Stomach (tissue), 9 donors: ENCODE data around the gene TRIM41. TPM values are rescaled to one million over a fixed set of nuclear protein-coding genes. Genes with fewer than 3 reads are reported as not detected.
A peak's percentile ranks its signal among the peaks of the same experiment; 100 is the strongest.

ENCODE experiments used
- DNase-seq, 2 donors: peaks; one replicate each; pipeline versions ENCODE4 v3.0.0 to v3.0.0-alpha.2; 2013 to 2019
- H3K27ac ChIP-seq, 5 donors: fragments of 200-600 bp in 4 of 5; sonication (generic) in 4 of 5; one replicate each; pipeline ENCODE4 v1.5.1; 2013 to 2019; ENCODE audit warnings: mild to moderate bottlenecking in 1 of 5, moderate library complexity in 1 of 5
- H3K27me3 ChIP-seq, 3 donors: fragments of 200-600 bp; sonication (generic); one replicate each; pipeline ENCODE4 v1.5.1; 2017 to 2019; ENCODE audit warnings: mixed run types in 1 of 3
- H3K36me3 ChIP-seq, 4 donors: fragments of 200-600 bp; sonication (generic); 1 replicate in 3 of 4; 2 replicates in 1 of 4; pipeline ENCODE4 v1.5.1; 2016 to 2019
- H3K4me1 ChIP-seq, 4 donors: fragments of 200-600 bp; sonication (generic); one replicate each; pipeline ENCODE4 v1.5.1; 2016 to 2019
- H3K4me3 ChIP-seq, 4 donors: fragments of 200-600 bp; sonication (generic) in 3 of 4; one replicate each; pipeline ENCODE4 v1.5.1; 2016 to 2019; ENCODE audit warnings: mild to moderate bottlenecking in 1 of 4
- H3K9me3 ChIP-seq, 4 donors: fragments of 200-600 bp; sonication (generic); one replicate each; pipeline ENCODE4 v1.5.1; 2016 to 2019
- EP300 ChIP-seq: sonication (generic); formaldehyde crosslinking; IDR thresholded peaks from one replicate; pipeline ENCODE4 v1.6.1; 2017; ENCODE audit warnings: antibody characterized with exemption
- POLR2A ChIP-seq, 4 donors: fragments of 450-650 bp; IDR thresholded peaks; one replicate each; pipeline ENCODE4 v1.6.1; 2016; ENCODE audit warnings: antibody characterized with exemption in 4 of 4, control low read depth in 2 of 4, mild to moderate bottlenecking in 1 of 4, moderate library complexity in 1 of 4
- POLR2AphosphoS5 ChIP-seq, 3 donors: sonication (generic); formaldehyde crosslinking; IDR thresholded peaks; one replicate each; pipeline ENCODE4 v1.6.1; 2016; ENCODE audit warnings: antibody characterized with exemption in 3 of 3
- WGBS, 5 donors: extraction: QIAGEN DNeasy Blood & Tissue Kit in 3 of 5; methylation state at CpG; one replicate each; pipeline versions ENCODE4 v1.1.5 to v1.1.7; 2013 to 2018; 5-methylcytosine and 5-hydroxymethylcytosine counted together
- intact Hi-C: fragments of 100-400 bp; cut with DNase I; formaldehyde crosslinking; loops from one replicate; pipeline ENCODE4 v1.15.1; 2023; ENCODE audit warnings: low total_unique reads
- polyA plus RNA-seq, 3 donors: library from polyadenylated mRNA; stranded (reverse); fragments of 200-250 nt; gene quantifications; one replicate each; pipeline ENCODE4 v1.2.3, GENCODE V29; 2013
- total RNA-seq, 5 donors: library from RNA; depleted of rRNA; stranded (reverse); fragments of >200 nt; gene quantifications; one replicate each; pipeline versions ENCODE4 v1.1.0 to v1.2.3, GENCODE V29; 2014 to 2016
- TF ChIP-seq, protein P1 (sequence below), 7 experiments: fragments of 450-650 bp in 4 of 7; fragments of 200-600 bp in 3 of 7; sonication (generic) in 3 of 7; IDR thresholded peaks; one replicate each; pipeline ENCODE4 v1.5.1; 2016 to 2019; ENCODE audit warnings: antibody characterized with exemption in 7 of 7, control low read depth in 2 of 7, mild to moderate bottlenecking in 1 of 7
- donor health status: healthy with polysubstance abuse.
- donor health status: Bipolar disorder and iron deficiency.
- donor health status: healthy.

Gene TRIM41
- total and polyA plus RNA-seq, 8 donors, result 2.3 to 70.4 (median 16.0) TPM

DNA sequence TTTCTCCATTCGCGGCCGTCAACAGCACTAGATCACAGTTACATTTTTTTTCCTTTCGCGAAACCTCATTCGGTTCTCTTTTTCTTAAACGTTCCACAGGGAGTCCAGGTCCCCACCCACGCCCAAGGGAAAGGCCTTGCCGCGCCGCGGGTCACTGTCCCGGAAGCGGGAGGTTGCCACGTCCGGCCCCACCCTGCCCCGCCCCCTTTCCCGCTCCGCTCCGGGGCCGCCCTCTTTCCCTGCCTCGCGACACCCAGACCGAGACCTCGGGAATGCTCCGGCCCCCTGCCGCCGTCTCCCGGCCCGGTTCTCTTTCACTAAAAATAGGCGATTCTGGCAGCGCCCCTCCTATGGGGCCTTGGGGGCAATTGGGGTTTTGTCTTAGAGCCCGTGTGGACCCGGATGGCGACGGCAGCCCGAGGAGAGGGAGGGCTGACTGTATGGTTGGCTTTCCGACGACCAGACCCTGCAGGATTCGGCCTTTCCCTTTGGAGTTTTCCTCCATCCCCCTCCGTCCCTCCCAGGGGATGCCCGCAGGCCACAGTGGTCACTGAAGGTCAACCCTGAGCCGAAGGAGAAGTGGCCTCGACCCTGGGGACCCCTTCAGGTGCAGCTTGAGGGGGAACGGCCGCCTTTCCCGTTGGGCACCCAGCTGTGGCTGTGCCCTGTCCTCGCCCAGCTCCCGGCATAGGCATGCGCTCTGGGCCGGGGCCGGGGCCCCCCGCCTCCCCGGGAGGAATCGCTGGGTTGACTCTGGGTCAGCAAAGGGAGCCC, 23.4 kb downstream of the TRIM41 start:
- Histone ChIP-seq H3K27me3 (no peaks in the 10 kb centered on the region), H3K36me3 (peaks cover 10 to 21% (median 16%) of the 10 kb centered on the region in 4 donors), H3K4me1 (peaks cover 53 to 74% (median 70%) of the 10 kb centered on the region in 4 donors), H3K4me3 (peak overlapping the region; percentile 69 to 79 (median 75)), H3K9me3 (no peaks in the 10 kb centered on the region), H3K27ac (peak overlapping the region; percentile 96 to 99 (median 97))
- intact Hi-C loops, result no loop called here
- WGBS, 5 donors, result 0 to 1% (median 0%) methylated on average over 53 to 55 of the region's 55 CpGs
- DNase-seq, result peak; percentile 91 to 97
- TF ChIP-seq, protein P1, sequence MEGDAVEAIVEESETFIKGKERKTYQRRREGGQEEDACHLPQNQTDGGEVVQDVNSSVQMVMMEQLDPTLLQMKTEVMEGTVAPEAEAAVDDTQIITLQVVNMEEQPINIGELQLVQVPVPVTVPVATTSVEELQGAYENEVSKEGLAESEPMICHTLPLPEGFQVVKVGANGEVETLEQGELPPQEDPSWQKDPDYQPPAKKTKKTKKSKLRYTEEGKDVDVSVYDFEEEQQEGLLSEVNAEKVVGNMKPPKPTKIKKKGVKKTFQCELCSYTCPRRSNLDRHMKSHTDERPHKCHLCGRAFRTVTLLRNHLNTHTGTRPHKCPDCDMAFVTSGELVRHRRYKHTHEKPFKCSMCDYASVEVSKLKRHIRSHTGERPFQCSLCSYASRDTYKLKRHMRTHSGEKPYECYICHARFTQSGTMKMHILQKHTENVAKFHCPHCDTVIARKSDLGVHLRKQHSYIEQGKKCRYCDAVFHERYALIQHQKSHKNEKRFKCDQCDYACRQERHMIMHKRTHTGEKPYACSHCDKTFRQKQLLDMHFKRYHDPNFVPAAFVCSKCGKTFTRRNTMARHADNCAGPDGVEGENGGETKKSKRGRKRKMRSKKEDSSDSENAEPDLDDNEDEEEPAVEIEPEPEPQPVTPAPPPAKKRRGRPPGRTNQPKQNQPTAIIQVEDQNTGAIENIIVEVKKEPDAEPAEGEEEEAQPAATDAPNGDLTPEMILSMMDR (IDR thresholded peaks at IDR 0.05), result no peak
- TF ChIP-seq POLR2A (IDR thresholded peaks at IDR 0.05) (peak in 1 of 4 donors; percentile 9), EP300 (no peak), POLR2AphosphoS5 (IDR thresholded peaks at IDR 0.05) (peak; percentile 50 to 94 (median 91))

DNA sequence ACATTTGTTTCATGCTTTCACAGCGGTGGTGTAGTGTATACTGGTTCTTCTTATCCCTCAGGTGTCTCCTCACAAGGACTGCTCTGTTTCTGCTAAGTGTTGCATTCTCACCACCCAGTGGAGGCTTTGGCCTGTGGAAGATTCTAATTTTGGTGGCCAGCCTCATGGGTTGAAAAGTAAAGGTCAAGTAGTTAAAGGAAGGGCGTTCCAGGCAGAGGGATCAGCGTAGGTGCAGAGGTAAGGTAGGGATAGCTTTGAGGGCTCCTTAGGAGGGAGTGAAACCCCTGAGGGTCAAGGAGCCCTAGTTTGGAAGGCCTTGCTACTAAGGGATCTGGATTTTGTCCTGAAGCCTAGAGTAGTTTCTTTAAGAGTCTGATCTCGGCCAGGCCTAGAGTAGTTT, 25.2 kb downstream of the TRIM41 start:
- Histone ChIP-seq H3K4me1 (peaks cover 52 to 76% (median 74%) of the 10 kb centered on the region in 4 donors), H3K36me3 (peaks cover 0 to 30% (median 18%) of the 10 kb centered on the region in 4 donors), H3K27me3 (no peaks in the 10 kb centered on the region), H3K4me3 (peak overlapping the region; percentile 69 to 79 (median 75)), H3K9me3 (no peaks in the 10 kb centered on the region), H3K27ac (peak overlapping the region; percentile 49 to 98 (median 96))
- intact Hi-C loops, result no loop called here
- no peak for DNase-seq
- 36 to 65% (median 43%) methylated on average over 4 of the region's 4 CpGs for WGBS, 5 donors
- TF ChIP-seq, protein P1 (IDR thresholded peaks at IDR 0.05), result no peak
- TF ChIP-seq POLR2AphosphoS5 (IDR thresholded peaks at IDR 0.05) (no peak), POLR2A (IDR thresholded peaks at IDR 0.05) (no peak), EP300 (no peak)

DNA sequence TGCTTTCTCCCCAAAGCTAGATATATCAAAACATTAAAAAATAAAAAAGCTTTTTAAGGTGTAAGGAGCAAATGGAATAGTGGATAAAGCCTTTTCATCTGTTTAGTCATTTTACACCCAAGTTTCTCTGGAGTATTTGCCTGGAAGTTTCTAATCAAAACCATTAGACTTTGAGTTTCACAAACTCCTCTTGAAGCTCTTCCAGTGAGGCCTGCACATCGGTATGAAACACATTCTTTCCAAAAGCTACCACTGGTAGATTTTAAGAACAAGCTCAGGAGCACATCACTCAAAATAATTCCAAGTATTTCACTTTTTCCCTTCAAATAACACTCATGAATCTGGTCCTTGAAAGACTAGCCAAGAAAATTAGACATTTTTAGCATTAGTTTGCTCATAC, 32.2 kb downstream of the TRIM41 start:
- Histone ChIP-seq H3K4me3 (no peak overlapping the region), H3K36me3 (peaks cover 0 to 63% (median 48%) of the 10 kb centered on the region in 4 donors), H3K27ac (peak overlapping the region in 1 of 5 donors; percentile 0), H3K9me3 (no peaks in the 10 kb centered on the region), H3K4me1 (peaks cover 74 to 100% (median 88%) of the 10 kb centered on the region in 4 donors), H3K27me3 (no peaks in the 10 kb centered on the region)
- TF ChIP-seq, protein P1 (IDR thresholded peaks at IDR 0.05), result no peak
- no peak for TF ChIP-seq EP300
- TF ChIP-seq POLR2AphosphoS5 (IDR thresholded peaks at IDR 0.05), result no peak
- no peak for TF ChIP-seq POLR2A (IDR thresholded peaks at IDR 0.05)
- DNase-seq, result no peak
- WGBS, 5 donors, result 25 to 69% (median 59%) methylated on average over 1 of the region's 1 CpG
- intact Hi-C loops, result no loop called here

DNA sequence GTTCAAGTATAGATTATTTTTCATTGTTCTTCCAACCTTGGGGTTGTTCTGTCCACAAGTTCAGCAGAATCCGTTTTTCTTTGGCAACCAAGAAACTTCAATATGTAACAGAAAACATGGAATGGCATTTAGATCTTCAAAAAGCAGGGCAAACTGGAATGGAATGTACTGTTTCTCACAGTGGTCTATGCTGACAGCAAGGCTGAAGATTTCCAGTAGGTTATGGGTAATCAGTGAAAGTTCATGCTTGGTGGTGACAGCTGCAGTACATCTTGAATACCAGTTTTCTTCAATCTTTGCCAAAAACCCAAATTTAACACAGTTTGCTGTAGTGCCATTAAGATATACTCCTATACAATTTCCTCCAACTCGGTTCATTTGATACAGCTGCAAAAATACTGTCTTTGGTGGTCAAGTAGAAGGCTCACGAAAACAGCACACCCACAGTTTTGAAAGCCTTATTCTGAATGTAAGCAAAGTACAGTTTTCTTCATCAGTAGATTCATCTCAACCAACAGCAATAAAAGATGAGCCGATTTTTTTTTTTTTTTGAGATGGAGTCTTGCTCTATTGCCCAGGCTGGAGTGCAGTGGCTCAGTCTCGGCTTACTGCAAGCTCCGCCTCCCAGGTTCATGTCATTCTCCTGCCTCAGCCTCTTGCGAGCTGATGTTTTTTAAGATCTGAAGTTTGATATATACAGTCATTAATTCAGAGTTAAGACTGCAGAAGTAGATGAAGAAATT, 32.9 kb downstream of the TRIM41 start:
- Histone ChIP-seq H3K4me3 (no peak overlapping the region), H3K36me3 (peaks cover 0 to 55% (median 47%) of the 10 kb centered on the region in 4 donors), H3K4me1 (peaks cover 70 to 95% (median 84%) of the 10 kb centered on the region in 4 donors), H3K9me3 (no peaks in the 10 kb centered on the region), H3K27me3 (no peaks in the 10 kb centered on the region), H3K27ac (no peak overlapping the region)
- no peak for DNase-seq
- intact Hi-C loops, result no loop called here
- TF ChIP-seq, protein P1 (IDR thresholded peaks at IDR 0.05), result no peak
- TF ChIP-seq POLR2AphosphoS5 (IDR thresholded peaks at IDR 0.05), result no peak
- TF ChIP-seq POLR2A (IDR thresholded peaks at IDR 0.05), result no peak
- no peak for TF ChIP-seq EP300
- WGBS, 5 donors, result 79 to 87% (median 83%) methylated on average over 7 of the region's 7 CpGs
